Measurements from ENCODE around the gene SYNPO2L. TPM values are rescaled to one million over a fixed set of nuclear protein-coding genes. Genes with fewer than 3 reads are reported as not detected.
A peak's percentile ranks its signal among the peaks of the same experiment; 100 is the strongest.

Gene SYNPO2L
- total and polyA plus RNA-seq, 8 donors = 0.20 to 1.3 (median 0.79) TPM

DNA sequence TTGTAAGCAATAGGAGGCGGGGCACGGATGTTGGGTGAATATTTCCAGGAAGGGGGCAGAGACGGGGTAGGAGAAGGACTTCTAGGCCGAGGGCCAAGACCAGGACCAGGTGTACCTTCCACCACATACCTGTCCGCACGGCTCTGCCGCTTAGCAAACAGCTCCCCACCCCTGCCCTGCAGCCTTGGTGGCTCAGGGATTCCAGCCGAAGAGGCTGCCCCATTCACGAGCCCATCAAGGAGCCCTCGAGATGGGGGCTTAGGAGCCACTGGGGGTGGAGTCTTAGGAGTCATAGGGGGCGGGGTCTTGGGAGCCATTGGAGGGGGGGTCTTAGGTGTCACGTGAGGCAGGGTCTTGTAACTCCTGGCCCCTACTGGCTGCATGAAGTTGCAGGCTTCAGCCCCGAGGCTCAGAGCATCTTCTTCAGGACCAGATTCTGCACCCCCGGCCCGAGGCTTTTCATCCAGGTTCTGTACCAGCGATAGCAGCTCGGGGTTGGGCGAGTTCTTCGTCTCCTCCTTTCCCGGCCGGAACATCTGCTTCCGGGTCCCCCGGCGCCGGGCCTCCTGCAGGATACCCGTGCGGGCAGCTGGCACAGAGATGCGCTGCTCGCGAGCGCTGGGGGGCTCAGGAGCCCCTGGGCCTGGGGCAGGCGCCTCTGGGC is 8.5 kb downstream of the SYNPO2L start:
- TF ChIP-seq, protein P1, sequence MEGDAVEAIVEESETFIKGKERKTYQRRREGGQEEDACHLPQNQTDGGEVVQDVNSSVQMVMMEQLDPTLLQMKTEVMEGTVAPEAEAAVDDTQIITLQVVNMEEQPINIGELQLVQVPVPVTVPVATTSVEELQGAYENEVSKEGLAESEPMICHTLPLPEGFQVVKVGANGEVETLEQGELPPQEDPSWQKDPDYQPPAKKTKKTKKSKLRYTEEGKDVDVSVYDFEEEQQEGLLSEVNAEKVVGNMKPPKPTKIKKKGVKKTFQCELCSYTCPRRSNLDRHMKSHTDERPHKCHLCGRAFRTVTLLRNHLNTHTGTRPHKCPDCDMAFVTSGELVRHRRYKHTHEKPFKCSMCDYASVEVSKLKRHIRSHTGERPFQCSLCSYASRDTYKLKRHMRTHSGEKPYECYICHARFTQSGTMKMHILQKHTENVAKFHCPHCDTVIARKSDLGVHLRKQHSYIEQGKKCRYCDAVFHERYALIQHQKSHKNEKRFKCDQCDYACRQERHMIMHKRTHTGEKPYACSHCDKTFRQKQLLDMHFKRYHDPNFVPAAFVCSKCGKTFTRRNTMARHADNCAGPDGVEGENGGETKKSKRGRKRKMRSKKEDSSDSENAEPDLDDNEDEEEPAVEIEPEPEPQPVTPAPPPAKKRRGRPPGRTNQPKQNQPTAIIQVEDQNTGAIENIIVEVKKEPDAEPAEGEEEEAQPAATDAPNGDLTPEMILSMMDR (IDR thresholded peaks at IDR 0.05) = no peak
- DNase-seq = peak; percentile 56 to 87 (median 75)
- peaks cover 0 to 25% of the 10 kb centered on the region in 2 donors for H3K4me1 ChIP-seq

GRCh38 chr10:73646598-73647041 is 9.2 kb downstream of the SYNPO2L start:
- no peaks in the 10 kb centered on the region for H3K36me3 ChIP-seq
- DNase-seq (no peak), ATAC-seq (no peak)
- TF ChIP-seq, protein P1 (IDR thresholded peaks at IDR 0.05) = no peak
- H3K9me3 ChIP-seq = no peaks in the 10 kb centered on the region
- no peak overlapping the region for H3K4me3 ChIP-seq
- H3K27me3 ChIP-seq = peaks cover 0 to 9% of the 10 kb centered on the region in 2 donors
- no peak overlapping the region for H3K27ac ChIP-seq
- peaks cover 0 to 25% of the 10 kb centered on the region in 2 donors for H3K4me1 ChIP-seq
- intact Hi-C loops (cut with DNase I) = loop anchor here in 1 of 2 donors (10.0 kb wide), 1 partner anchor 112 kb away; no protein-coding TSS in a partner anchor

More for the DNA sequence above, 8.5 kb downstream of the SYNPO2L start:
- H3K9me3 ChIP-seq = no peaks in the 10 kb centered on the region
- intact Hi-C loops (cut with DNase I) = loop anchor here in 1 of 2 donors (10.0 kb wide), 1 partner anchor 113 kb away; no protein-coding TSS in a partner anchor
- peak overlapping the region; percentile 54 to 72 for H3K4me3 ChIP-seq
- peak; percentile 66 for ATAC-seq
- H3K27ac ChIP-seq = peak overlapping the region; percentile 26 to 28
- H3K36me3 ChIP-seq = no peaks in the 10 kb centered on the region
- H3K27me3 ChIP-seq = peaks cover 0 to 9% of the 10 kb centered on the region in 2 donors

GRCh38 chr10:73645251-73645650 is 10.6 kb downstream of the SYNPO2L start:
- Histone ChIP-seq H3K4me3 (no peak overlapping the region), H3K27me3 (peaks cover 0 to 9% of the 10 kb centered on the region in 2 donors), H3K36me3 (no peaks in the 10 kb centered on the region), H3K9me3 (no peaks in the 10 kb centered on the region), H3K27ac (no peak overlapping the region), H3K4me1 (peaks cover 0 to 25% of the 10 kb centered on the region in 2 donors)
- intact Hi-C loops (cut with DNase I) = loop anchor here (2.0 to 10.0 kb wide), 2 partner anchors 110 to 116 kb away; no protein-coding TSS in a partner anchor
- ATAC-seq (no peak), DNase-seq (no peak)
- TF ChIP-seq, protein P1 (IDR thresholded peaks at IDR 0.05) = no peak

DNA sequence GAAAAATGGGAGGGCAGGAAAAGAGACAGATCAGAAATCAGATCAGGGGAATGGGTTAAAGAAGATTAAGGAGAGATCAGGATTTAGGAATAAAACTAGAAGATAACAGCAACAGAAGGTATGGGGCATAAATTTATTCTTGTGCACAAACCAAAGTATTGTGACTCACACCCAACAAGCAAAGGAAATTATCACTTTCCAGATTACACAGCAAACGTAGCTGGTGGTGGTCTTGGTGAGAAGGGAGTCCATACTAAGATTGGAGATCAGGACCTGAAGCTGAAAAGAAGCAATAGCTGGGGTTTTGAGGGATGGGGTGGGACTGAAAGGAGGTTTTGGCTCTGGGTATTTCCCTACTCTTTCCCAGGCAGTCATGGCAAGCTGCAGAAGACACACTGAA is 11.1 kb downstream of the SYNPO2L start:
- intact Hi-C loops (cut with DNase I) = loop anchor here (2.0 to 10.0 kb wide), 2 partner anchors 110 to 116 kb away; no protein-coding TSS in a partner anchor
- ATAC-seq = no peak
- Histone ChIP-seq H3K36me3 (no peaks in the 10 kb centered on the region), H3K27ac (no peak overlapping the region), H3K4me3 (no peak overlapping the region), H3K27me3 (peaks cover 0 to 9% of the 10 kb centered on the region in 2 donors), H3K4me1 (peaks cover 0 to 25% of the 10 kb centered on the region in 2 donors), H3K9me3 (no peaks in the 10 kb centered on the region)
- TF ChIP-seq, protein P1 (IDR thresholded peaks at IDR 0.05) = no peak
- no peak for DNase-seq

DNA sequence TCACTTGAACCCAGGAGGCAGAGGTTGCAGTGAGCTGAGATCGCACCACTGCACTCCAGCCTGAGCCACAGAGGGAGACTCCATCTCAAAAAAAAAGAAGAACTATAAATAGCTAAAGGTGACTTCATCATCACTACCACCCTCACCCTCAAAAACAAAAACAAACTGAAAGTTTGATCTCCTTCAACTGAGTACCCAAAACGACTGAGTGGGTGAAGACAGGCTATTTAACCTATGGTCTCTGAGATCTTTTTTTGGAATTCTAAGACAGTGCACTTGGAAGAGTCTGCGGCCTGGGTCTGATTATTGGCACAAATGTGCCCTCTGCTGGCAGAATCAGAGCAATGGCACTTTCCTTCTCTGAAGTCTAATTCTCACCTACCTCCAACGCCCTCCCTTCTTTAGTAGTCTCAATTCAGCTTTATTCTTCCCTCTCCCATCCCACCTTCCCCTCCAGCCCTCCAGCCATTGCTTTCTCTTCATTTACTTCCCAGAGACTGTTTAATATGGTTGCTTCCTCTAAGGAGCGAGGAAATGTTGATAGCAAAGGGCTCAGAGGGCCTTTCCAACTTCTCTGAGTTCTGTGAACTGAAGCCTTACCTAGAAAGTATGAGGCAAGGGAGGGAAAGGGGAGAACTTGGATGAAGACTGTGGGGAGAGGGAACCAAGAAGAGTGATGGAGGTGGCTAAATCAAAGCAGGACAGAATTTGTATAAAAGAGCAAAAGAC is 11.7 kb downstream of the SYNPO2L start:
- Histone ChIP-seq H3K4me1 (peaks cover 0 to 25% of the 10 kb centered on the region in 2 donors), H3K4me3 (no peak overlapping the region), H3K27ac (no peak overlapping the region), H3K27me3 (peaks cover 0 to 9% of the 10 kb centered on the region in 2 donors), H3K36me3 (no peaks in the 10 kb centered on the region), H3K9me3 (no peaks in the 10 kb centered on the region)
- ATAC-seq = peak; percentile 75
- TF ChIP-seq, protein P1 (IDR thresholded peaks at IDR 0.05) = peak; percentile 74 to 83
- intact Hi-C loops (cut with DNase I) = loop anchor here (2.0 to 10.0 kb wide), 2 partner anchors 109 to 115 kb away; no protein-coding TSS in a partner anchor
- DNase-seq = peak in 3 of 4 donors; percentile 43 to 77 (median 65)
